Vagina (tissue), 2 donors: ENCODE results near the gene DDX27.

Experiments
- POLR2A ChIP-seq, 2 donors: fragments of 450-650 bp; IDR thresholded peaks; one replicate each; pipeline ENCODE4 v1.6.1; 2017; ENCODE audit warnings: antibody characterized with exemption in 2 of 2, mild to moderate bottlenecking in 2 of 2, moderate library complexity in 2 of 2
- TF ChIP-seq, protein P1 (sequence below), 3 experiments: fragments of 450-650 bp in 2 of 3; fragments of 200-600 bp in 1 of 3; sonication (generic) in 1 of 3; IDR thresholded peaks; one replicate each; pipeline ENCODE4 v1.5.1; 2017 to 2019; ENCODE audit warnings: antibody characterized with exemption in 3 of 3, mild to moderate bottlenecking in 2 of 3, moderate library complexity in 2 of 3

DNA sequence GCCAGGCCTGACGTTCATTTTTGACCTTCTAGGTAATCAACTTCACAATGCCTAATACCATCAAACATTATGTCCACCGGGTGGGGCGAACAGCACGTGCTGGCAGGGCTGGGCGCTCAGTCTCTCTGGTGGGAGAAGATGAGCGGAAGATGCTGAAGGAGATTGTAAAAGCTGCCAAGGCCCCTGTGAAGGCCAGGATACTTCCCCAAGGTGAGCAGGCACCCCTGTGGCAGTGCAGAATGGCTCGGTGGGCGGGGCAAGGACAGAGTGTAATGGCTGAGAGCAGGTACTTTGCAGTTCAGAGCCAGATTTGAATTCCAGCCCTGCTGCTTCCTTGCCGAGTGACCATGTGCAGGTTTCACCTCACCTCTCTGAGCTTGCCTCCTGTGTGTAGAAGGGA, 17.1 kb downstream of the DDX27 start:
- TF ChIP-seq, protein P1, sequence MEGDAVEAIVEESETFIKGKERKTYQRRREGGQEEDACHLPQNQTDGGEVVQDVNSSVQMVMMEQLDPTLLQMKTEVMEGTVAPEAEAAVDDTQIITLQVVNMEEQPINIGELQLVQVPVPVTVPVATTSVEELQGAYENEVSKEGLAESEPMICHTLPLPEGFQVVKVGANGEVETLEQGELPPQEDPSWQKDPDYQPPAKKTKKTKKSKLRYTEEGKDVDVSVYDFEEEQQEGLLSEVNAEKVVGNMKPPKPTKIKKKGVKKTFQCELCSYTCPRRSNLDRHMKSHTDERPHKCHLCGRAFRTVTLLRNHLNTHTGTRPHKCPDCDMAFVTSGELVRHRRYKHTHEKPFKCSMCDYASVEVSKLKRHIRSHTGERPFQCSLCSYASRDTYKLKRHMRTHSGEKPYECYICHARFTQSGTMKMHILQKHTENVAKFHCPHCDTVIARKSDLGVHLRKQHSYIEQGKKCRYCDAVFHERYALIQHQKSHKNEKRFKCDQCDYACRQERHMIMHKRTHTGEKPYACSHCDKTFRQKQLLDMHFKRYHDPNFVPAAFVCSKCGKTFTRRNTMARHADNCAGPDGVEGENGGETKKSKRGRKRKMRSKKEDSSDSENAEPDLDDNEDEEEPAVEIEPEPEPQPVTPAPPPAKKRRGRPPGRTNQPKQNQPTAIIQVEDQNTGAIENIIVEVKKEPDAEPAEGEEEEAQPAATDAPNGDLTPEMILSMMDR (IDR thresholded peaks at IDR 0.05): no peak
- TF ChIP-seq POLR2A (IDR thresholded peaks at IDR 0.05): no peak
